Measurements from ENCODE around the gene ALS2. TPM values are rescaled to one million over a fixed set of nuclear protein-coding genes. Genes with fewer than 3 reads are reported as not detected.

Gene ALS2
- total RNA-seq, 1 experiment from 2014 or later = 23.8 TPM

DNA sequence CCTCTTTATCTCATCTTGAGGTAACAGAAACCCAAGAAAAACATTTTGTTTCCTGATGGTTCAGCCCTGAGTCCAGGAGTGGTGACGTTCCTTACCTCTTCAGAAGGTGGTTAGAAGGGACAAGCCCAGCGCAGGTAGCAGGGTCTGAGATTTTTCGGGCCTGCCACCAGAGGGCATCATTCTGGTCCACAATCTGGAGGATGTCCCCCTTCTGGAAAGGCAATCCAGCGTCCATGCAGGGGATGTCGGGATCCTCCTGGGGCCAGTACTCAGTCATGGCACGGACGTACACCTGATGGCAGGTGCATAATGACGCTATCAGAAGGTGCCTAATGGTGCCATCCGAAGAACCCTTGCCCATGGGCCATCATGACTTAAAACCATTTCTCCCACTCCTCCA lies 100.0 kb downstream of the ALS2 start:
- Histone ChIP-seq H3K9ac (ENCODE audit: low read length) (no peak overlapping the region), H3K9me3 (ENCODE audit: low read length) (no peaks in the 10 kb centered on the region), H3K79me2 (ENCODE audit: low read length) (no peaks in the 10 kb centered on the region), H3K4me3 (ENCODE audit: low read length) (no peak overlapping the region), H3K4me1 (ENCODE audit: insufficient read depth, low read length) (no peaks in the 10 kb centered on the region), H3K9me2 (replicated peaks; ENCODE audit: low read length) (no peaks in the 10 kb centered on the region), H3K4me2 (ENCODE audit: low read length) (no peak overlapping the region), H2AFZ (ENCODE audit: low read length) (no peak overlapping the region), H3F3A (ENCODE audit: low read length, unreplicated experiment) (no peaks in the 10 kb centered on the region), H3K27ac (ENCODE audit: low read length) (no peak overlapping the region), H3K27me3 (ENCODE audit: low read length) (no peaks in the 10 kb centered on the region), H3K36me3 (ENCODE audit: low read depth, low read length) (no peaks in the 10 kb centered on the region), H4K20me1 (ENCODE audit: low read length) (no peaks in the 10 kb centered on the region)
- ChIA-PET POLR2A (ENCODE audit: unreplicated experiment) (no interaction called here), CTCF (no interaction called here)
- TF ChIP-seq EZH2 (IDR thresholded peaks at IDR 0.05; ENCODE audit: low read length, unreplicated experiment) = no peak
- TF ChIP-seq, protein P1, sequence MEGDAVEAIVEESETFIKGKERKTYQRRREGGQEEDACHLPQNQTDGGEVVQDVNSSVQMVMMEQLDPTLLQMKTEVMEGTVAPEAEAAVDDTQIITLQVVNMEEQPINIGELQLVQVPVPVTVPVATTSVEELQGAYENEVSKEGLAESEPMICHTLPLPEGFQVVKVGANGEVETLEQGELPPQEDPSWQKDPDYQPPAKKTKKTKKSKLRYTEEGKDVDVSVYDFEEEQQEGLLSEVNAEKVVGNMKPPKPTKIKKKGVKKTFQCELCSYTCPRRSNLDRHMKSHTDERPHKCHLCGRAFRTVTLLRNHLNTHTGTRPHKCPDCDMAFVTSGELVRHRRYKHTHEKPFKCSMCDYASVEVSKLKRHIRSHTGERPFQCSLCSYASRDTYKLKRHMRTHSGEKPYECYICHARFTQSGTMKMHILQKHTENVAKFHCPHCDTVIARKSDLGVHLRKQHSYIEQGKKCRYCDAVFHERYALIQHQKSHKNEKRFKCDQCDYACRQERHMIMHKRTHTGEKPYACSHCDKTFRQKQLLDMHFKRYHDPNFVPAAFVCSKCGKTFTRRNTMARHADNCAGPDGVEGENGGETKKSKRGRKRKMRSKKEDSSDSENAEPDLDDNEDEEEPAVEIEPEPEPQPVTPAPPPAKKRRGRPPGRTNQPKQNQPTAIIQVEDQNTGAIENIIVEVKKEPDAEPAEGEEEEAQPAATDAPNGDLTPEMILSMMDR (conservative IDR thresholded peaks at IDR 0.05; ENCODE audit: low read depth, low read length) = peak; percentile 78
- no TSS peak for BruUV-seq (replicated peaks)
- peak; percentile 54 for DNase-seq
- intact Hi-C loops (cut with micrococcal nuclease) = no loop called here
- peak; percentile 64; the same call in 1 of the 2 replicates for ATAC-seq

DNA sequence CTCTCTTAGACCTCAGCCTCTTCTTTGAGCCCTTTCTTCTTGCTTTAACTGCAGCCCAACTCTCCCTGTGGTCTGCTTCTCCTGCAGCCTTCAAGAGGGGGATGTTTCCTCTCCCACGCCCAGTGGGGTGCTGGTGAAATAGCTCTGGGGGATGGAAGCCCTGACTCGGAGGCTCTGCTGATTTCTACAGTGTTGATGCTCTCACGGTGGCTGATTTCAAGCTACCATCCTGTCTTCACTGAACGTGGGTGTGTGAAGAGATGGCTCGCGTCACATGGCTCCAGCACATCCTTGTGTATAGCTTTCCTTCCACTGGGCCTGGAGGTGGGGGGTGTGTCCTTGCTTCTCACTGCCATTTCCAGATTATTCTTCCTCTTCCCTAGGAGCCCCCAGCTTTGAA lies 102.3 kb downstream of the ALS2 start:
- no peak for DNase-seq
- intact Hi-C loops (cut with micrococcal nuclease) = no loop called here
- no peak for ATAC-seq
- no peaks in the 10 kb centered on the region for H3K9me3 ChIP-seq (ENCODE audit: low read length)
- H3K27ac ChIP-seq (ENCODE audit: low read length) = no peak overlapping the region
- no peaks in the 10 kb centered on the region for H3K4me1 ChIP-seq (ENCODE audit: insufficient read depth, low read length)
- H4K20me1 ChIP-seq (ENCODE audit: low read length) = no peaks in the 10 kb centered on the region
- TF ChIP-seq EZH2phosphoT487 (IDR thresholded peaks at IDR 0.05; ENCODE audit: borderline replicate concordance, low read length) (no peak), EZH2 (IDR thresholded peaks at IDR 0.05; ENCODE audit: low read length, unreplicated experiment) (no peak)
- TF ChIP-seq, protein P1 (conservative IDR thresholded peaks at IDR 0.05; ENCODE audit: low read depth, low read length) = no peak
- H3K9me2 ChIP-seq (replicated peaks; ENCODE audit: low read length) = no peaks in the 10 kb centered on the region
- no peaks in the 10 kb centered on the region for H3F3A ChIP-seq (ENCODE audit: low read length, unreplicated experiment)
- H3K27me3 ChIP-seq (ENCODE audit: low read length) = no peaks in the 10 kb centered on the region
- H3K9ac ChIP-seq (ENCODE audit: low read length) = no peak overlapping the region
- no peaks in the 10 kb centered on the region for H3K79me2 ChIP-seq (ENCODE audit: low read length)
- BruUV-seq (replicated peaks) = no TSS peak
- H3K36me3 ChIP-seq (ENCODE audit: low read depth, low read length) = no peaks in the 10 kb centered on the region
- POLR2A ChIA-PET (ENCODE audit: unreplicated experiment) = no interaction called here
- CTCF ChIA-PET = no interaction called here
- no peak overlapping the region for H3K4me3 ChIP-seq (ENCODE audit: low read length)
- H3K4me2 ChIP-seq (ENCODE audit: low read length) = no peak overlapping the region
- H2AFZ ChIP-seq (ENCODE audit: low read length) = no peak overlapping the region

DNA sequence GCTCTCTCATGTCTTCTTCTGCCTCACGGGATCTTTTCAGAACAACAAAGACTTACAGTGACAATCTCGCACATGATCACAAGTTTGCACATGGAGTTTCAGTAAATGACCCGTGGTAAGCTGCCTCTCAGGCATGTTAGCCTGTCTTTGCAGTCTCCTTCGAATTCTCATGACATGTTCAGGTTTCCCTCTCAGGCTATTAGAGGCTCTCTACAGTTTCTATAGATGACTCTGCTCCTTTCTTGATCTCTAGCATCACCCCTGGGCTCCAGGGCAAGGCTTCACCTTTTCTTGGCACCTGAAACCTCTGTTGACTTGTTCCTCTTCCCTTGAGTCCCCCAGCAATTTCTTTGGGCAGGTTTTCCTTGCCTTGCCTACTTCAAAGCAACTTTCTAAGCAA lies 105.3 kb downstream of the ALS2 start:
- H3K27me3 ChIP-seq (ENCODE audit: low read length) = no peaks in the 10 kb centered on the region
- no peak overlapping the region for H3K9ac ChIP-seq (ENCODE audit: low read length)
- no peaks in the 10 kb centered on the region for H3K4me1 ChIP-seq (ENCODE audit: insufficient read depth, low read length)
- no peaks in the 10 kb centered on the region for H3K9me2 ChIP-seq (replicated peaks; ENCODE audit: low read length)
- intact Hi-C loops (cut with micrococcal nuclease) = no loop called here
- H2AFZ ChIP-seq (ENCODE audit: low read length) = no peak overlapping the region
- DNase-seq (no peak), ATAC-seq (no peak)
- H4K20me1 ChIP-seq (ENCODE audit: low read length) = no peaks in the 10 kb centered on the region
- H3K4me3 ChIP-seq (ENCODE audit: low read length) = no peak overlapping the region
- H3K9me3 ChIP-seq (ENCODE audit: low read length) = no peaks in the 10 kb centered on the region
- no peaks in the 10 kb centered on the region for H3F3A ChIP-seq (ENCODE audit: low read length, unreplicated experiment)
- POLR2A ChIA-PET (ENCODE audit: unreplicated experiment) = no interaction called here
- H3K79me2 ChIP-seq (ENCODE audit: low read length) = no peaks in the 10 kb centered on the region
- CTCF ChIA-PET = no interaction called here
- BruUV-seq (replicated peaks) = no TSS peak
- TF ChIP-seq EZH2 (IDR thresholded peaks at IDR 0.05; ENCODE audit: low read length, unreplicated experiment) = no peak
- no peak for TF ChIP-seq EZH2phosphoT487 (IDR thresholded peaks at IDR 0.05; ENCODE audit: borderline replicate concordance, low read length)
- TF ChIP-seq, protein P1 (conservative IDR thresholded peaks at IDR 0.05; ENCODE audit: low read depth, low read length) = no peak
- no peak overlapping the region for H3K4me2 ChIP-seq (ENCODE audit: low read length)
- H3K36me3 ChIP-seq (ENCODE audit: low read depth, low read length) = no peaks in the 10 kb centered on the region
- H3K27ac ChIP-seq (ENCODE audit: low read length) = no peak overlapping the region

All from PC-3 (cell line).